NCI-H2029 (cell line): ENCODE measurements around the gene LIME1.

ENCODE experiments used
- DNase-seq: peaks from one replicate; lab custom pipeline; 2025; lab: John Stamatoyannopoulos, UW

Gene LIME1

GRCh38 chr20:63749597-63750508 lies 13.4 kb downstream of the LIME1 start:
- DNase-seq, result no peak

- no peak for DNase-seq
Measured at GRCh38 chr20:63750807-63751470, 14.5 kb downstream of the LIME1 start.

- no peak for DNase-seq
Measured at GRCh38 chr20:63751471-63752271, 15.2 kb downstream of the LIME1 start.

GRCh38 chr20:63752411-63753101 lies 16.1 kb downstream of the LIME1 start:
- no peak for DNase-seq

GRCh38 chr20:63753381-63753780 lies 16.9 kb downstream of the LIME1 start:
- no peak for DNase-seq

- no peak for DNase-seq
Measured at GRCh38 chr20:63754008-63754407, 17.5 kb downstream of the LIME1 start.

- no peak for DNase-seq
Measured at GRCh38 chr20:63755933-63756647, 19.6 kb downstream of the LIME1 start.

- no peak for DNase-seq
Measured at GRCh38 chr20:63756648-63756991, 20.2 kb downstream of the LIME1 start.

- DNase-seq, result no peak
Measured at GRCh38 chr20:63758152-63758551, 21.7 kb downstream of the LIME1 start.

GRCh38 chr20:63759377-63759901 lies 23.0 kb downstream of the LIME1 start:
- no peak for DNase-seq

GRCh38 chr20:63765082-63765873 lies 28.8 kb downstream of the LIME1 start:
- DNase-seq, result no peak

GRCh38 chr20:63765902-63766301 lies 29.4 kb downstream of the LIME1 start:
- DNase-seq, result no peak

GRCh38 chr20:63766695-63767426 lies 30.4 kb downstream of the LIME1 start:
- no peak for DNase-seq

GRCh38 chr20:63767456-63767855 lies 31.0 kb downstream of the LIME1 start:
- no peak for DNase-seq

- no peak for DNase-seq
Measured at GRCh38 chr20:63767886-63768285, 31.4 kb downstream of the LIME1 start.

- DNase-seq, result no peak
Measured at GRCh38 chr20:63768591-63769515, 32.4 kb downstream of the LIME1 start.

GRCh38 chr20:63769891-63770474 lies 33.5 kb downstream of the LIME1 start:
- DNase-seq, result no peak
